Measurements from ENCODE around the gene FBLN1. TPM values are rescaled to one million over a fixed set of nuclear protein-coding genes. Genes with fewer than 3 reads are reported as not detected.

Gene FBLN1
- polyA plus RNA-seq, 1 of the 3 experiments (the other 2 are of a cell fraction), result 147 TPM

DNA sequence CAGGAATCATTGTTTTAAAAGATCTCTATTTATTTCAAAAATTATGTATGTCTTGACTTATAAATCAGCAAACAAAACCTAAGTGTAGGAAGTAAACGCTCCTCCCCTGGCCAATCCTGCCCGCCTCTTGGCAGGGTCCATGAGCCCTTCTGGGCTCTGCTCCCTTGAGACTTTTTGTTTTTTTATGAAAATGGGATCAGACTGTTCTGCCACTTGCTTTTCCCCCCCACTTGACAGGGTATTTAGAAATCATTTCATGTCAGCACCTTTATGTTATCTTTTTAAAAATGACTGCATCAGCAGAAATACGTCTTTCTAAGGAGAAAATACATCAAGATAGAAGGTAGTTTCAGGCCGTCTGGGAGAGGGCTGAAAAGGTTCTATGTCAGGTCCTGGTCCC is 35.6 kb downstream of the FBLN1 start:
- WGBS (ENCODE audit: low lambda C conversion rate), result 93% methylated on average over 4 of the region's 4 CpGs
- Histone ChIP-seq H3K27ac (ENCODE audit: low read depth in 2 of 2, low read length in 1 of 2) (peak overlapping the region; percentile 34 to 57; a peak in 3 of 4 replicates), H3K4me3 (ENCODE audit: low read depth in 2 of 2, low read length in 1 of 2) (no peak overlapping the region), H3K79me2 (ENCODE audit: insufficient read depth) (no peaks in the 10 kb centered on the region), H3K9me3 (no peaks in the 10 kb centered on the region), H3F3A (replicated peaks; ENCODE audit: insufficient read depth) (peaks cover 8% of the 10 kb centered on the region), H3K27me3 (ENCODE audit: insufficient read depth) (no peaks in the 10 kb centered on the region), H3K4me2 (peak overlapping the region; percentile 60; the same call in 1 of the 2 replicates), H3K9ac (no peak overlapping the region), H3K36me3 (replicated peaks in 1 of 2; ENCODE audit: control insufficient read depth in 1 of 2, insufficient read depth in 2 of 2, low read length in 1 of 2) (peaks cover 0 to 43% of the 10 kb centered on the region in 2 experiments), H2AFZ (ENCODE audit: low read depth) (no peak overlapping the region), H4K20me1 (ENCODE audit: insufficient read depth) (no peaks in the 10 kb centered on the region), H3K9me2 (no peaks in the 10 kb centered on the region), H3K4me1 (ENCODE audit: control insufficient read depth in 1 of 2, insufficient read depth in 2 of 2, low read depth in 1 of 2, low read length in 1 of 2) (peaks cover 15 to 21% of the 10 kb centered on the region in 2 experiments; a peak in 2 of 4 replicates)
- no peak for DNase-seq
- no peak for TF ChIP-seq NFIC (IDR thresholded peaks at IDR 0.05; ENCODE audit: borderline replicate concordance)
- TF ChIP-seq, protein P1, sequence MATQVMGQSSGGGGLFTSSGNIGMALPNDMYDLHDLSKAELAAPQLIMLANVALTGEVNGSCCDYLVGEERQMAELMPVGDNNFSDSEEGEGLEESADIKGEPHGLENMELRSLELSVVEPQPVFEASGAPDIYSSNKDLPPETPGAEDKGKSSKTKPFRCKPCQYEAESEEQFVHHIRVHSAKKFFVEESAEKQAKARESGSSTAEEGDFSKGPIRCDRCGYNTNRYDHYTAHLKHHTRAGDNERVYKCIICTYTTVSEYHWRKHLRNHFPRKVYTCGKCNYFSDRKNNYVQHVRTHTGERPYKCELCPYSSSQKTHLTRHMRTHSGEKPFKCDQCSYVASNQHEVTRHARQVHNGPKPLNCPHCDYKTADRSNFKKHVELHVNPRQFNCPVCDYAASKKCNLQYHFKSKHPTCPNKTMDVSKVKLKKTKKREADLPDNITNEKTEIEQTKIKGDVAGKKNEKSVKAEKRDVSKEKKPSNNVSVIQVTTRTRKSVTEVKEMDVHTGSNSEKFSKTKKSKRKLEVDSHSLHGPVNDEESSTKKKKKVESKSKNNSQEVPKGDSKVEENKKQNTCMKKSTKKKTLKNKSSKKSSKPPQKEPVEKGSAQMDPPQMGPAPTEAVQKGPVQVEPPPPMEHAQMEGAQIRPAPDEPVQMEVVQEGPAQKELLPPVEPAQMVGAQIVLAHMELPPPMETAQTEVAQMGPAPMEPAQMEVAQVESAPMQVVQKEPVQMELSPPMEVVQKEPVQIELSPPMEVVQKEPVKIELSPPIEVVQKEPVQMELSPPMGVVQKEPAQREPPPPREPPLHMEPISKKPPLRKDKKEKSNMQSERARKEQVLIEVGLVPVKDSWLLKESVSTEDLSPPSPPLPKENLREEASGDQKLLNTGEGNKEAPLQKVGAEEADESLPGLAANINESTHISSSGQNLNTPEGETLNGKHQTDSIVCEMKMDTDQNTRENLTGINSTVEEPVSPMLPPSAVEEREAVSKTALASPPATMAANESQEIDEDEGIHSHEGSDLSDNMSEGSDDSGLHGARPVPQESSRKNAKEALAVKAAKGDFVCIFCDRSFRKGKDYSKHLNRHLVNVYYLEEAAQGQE (IDR thresholded peaks at IDR 0.05; ENCODE audit: low read depth, low read length), result no peak
- TF ChIP-seq, protein P2, sequence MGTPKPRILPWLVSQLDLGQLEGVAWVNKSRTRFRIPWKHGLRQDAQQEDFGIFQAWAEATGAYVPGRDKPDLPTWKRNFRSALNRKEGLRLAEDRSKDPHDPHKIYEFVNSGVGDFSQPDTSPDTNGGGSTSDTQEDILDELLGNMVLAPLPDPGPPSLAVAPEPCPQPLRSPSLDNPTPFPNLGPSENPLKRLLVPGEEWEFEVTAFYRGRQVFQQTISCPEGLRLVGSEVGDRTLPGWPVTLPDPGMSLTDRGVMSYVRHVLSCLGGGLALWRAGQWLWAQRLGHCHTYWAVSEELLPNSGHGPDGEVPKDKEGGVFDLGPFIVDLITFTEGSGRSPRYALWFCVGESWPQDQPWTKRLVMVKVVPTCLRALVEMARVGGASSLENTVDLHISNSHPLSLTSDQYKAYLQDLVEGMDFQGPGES (IDR thresholded peaks at IDR 0.05; ENCODE audit: low read depth, low read length), result no peak
- TF ChIP-seq NRF1 (IDR thresholded peaks at IDR 0.05; ENCODE audit: low read depth, low read length), result no peak
- TF ChIP-seq FOSL2 (IDR thresholded peaks at IDR 0.05; ENCODE audit: borderline replicate concordance, low read depth), result no peak
- TF ChIP-seq GATA2 (CRISPR knock-in tag; IDR thresholded peaks at IDR 0.05), result no peak
- TF ChIP-seq JUND (IDR thresholded peaks at IDR 0.05), result no peak
- TF ChIP-seq RFX5 (IDR thresholded peaks at IDR 0.05; ENCODE audit: low read length), result no peak
- CTCF ChIA-PET, result interaction anchor here (1.6 to 2.3 kb wide), 2 partner anchors 14 to 15 kb away, joined by 4 to 7 read pairs; no protein-coding TSS in a partner anchor
- POLR2A ChIA-PET, result no interaction called here

DNA sequence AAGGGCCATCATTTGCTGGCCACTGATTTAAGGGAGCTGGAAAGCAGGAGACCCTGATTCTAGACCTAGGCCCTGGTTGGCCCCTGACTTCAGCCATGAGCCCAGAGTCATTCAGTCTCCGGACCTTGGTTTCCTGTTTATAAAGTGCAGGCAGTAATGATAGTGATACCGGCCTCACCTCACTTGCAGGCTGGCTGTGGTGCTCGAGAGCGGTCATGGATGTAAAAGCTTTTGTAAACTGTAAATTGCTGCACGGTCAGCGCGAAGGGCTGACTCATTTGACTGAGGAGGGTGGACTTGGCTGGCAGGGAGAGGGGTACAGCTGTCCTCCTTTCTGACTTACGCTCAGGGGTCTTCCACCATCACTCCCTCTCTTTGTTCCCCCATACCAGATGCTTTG is 37.4 kb downstream of the FBLN1 start:
- Histone ChIP-seq H3K9me3 (no peaks in the 10 kb centered on the region), H3F3A (replicated peaks; ENCODE audit: insufficient read depth) (peaks cover 2% of the 10 kb centered on the region), H3K27ac (ENCODE audit: low read depth in 2 of 2, low read length in 1 of 2) (no peak overlapping the region), H3K36me3 (replicated peaks in 1 of 2; ENCODE audit: control insufficient read depth in 1 of 2, insufficient read depth in 2 of 2, low read length in 1 of 2) (peaks cover 0 to 42% of the 10 kb centered on the region in 2 experiments), H3K4me3 (ENCODE audit: low read depth in 2 of 2, low read length in 1 of 2) (no peak overlapping the region), H4K20me1 (ENCODE audit: insufficient read depth) (no peaks in the 10 kb centered on the region), H3K4me1 (ENCODE audit: control insufficient read depth in 1 of 2, insufficient read depth in 2 of 2, low read depth in 1 of 2, low read length in 1 of 2) (peaks cover 6 to 17% of the 10 kb centered on the region in 2 experiments; a peak in 2 of 4 replicates), H3K4me2 (no peak overlapping the region), H3K27me3 (ENCODE audit: insufficient read depth) (no peaks in the 10 kb centered on the region), H3K9me2 (no peaks in the 10 kb centered on the region), H2AFZ (ENCODE audit: low read depth) (no peak overlapping the region), H3K79me2 (ENCODE audit: insufficient read depth) (no peaks in the 10 kb centered on the region), H3K9ac (no peak overlapping the region)
- 98% methylated on average over 6 of the region's 8 CpGs for WGBS (ENCODE audit: low lambda C conversion rate)
- CTCF ChIA-PET, result interaction anchor here (2.1 kb wide), 1 partner anchor 12 kb away, joined by 10 read pairs; no protein-coding TSS in a partner anchor
- DNase-seq, result no peak
- POLR2A ChIA-PET, result no interaction called here
- TF ChIP-seq ELF1 (IDR thresholded peaks at IDR 0.05), result no peak
- no peak for TF ChIP-seq POLR2AphosphoS5 (IDR thresholded peaks at IDR 0.05; ENCODE audit: low read depth, low read length)
- no peak for TF ChIP-seq EP300 (IDR thresholded peaks at IDR 0.05; ENCODE audit: borderline replicate concordance in 1 of 2, low read depth in 1 of 2, low read length in 1 of 2)
